GM18505 (cell line): ENCODE measurements around the gene ITK.
"Not testable (repeated sequence)": the region's sequence is repeated elsewhere in the genome, so short reads cannot be mapped to it uniquely, and the experiment has no call there.

Experiments used
- ATAC-seq: cut with Tn5 transposase; IDR thresholded peaks from one replicate; pipeline ENCODE4 v1.9.1; 2021; ENCODE audit not compliant: unreplicated experiment
- POLR2A ChIP-seq: IDR thresholded peaks from 4 replicates; pipeline ENCODE4 v1.6.1; 2011; ENCODE audit warnings: borderline replicate concordance; ENCODE audit not compliant: insufficient read depth, insufficient read length; ENCODE audit errors: extremely low read depth

ITK gene

DNA sequence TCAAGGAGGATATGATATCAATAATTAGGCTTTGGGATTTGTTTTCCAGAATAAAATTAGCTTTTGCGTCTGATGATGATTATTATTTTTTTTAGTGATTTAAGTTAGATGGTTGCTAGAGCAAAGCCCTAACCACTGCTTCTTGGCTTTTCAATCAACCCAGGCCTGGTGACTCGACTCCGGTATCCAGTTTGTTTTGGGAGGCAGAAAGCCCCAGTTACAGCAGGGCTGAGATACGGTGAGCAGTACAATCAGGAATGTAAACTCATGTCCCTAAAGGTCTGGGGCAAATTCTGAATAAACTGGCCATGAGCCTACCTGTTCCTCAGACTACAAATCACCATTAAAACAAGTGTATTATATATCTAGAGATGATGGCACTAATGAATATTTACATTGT is 60.8 kb downstream of the ITK start:
- no peak for ATAC-seq
- TF ChIP-seq POLR2A = no peak

- ATAC-seq = not testable (repeated sequence)
Observed at GRCh38 chr5:157244704-157245103, 64.1 kb downstream of the ITK start.

- TF ChIP-seq POLR2A = no peak
- no peak for ATAC-seq
Observed at GRCh38 chr5:157245476-157245875, 64.8 kb downstream of the ITK start.

GRCh38 chr5:157245886-157246285 is 65.2 kb downstream of the ITK start:
- ATAC-seq = no peak
- TF ChIP-seq POLR2A = no peak

- TF ChIP-seq POLR2A = no peak
- no peak for ATAC-seq
Observed at GRCh38 chr5:157247267-157247666, 66.6 kb downstream of the ITK start.

DNA sequence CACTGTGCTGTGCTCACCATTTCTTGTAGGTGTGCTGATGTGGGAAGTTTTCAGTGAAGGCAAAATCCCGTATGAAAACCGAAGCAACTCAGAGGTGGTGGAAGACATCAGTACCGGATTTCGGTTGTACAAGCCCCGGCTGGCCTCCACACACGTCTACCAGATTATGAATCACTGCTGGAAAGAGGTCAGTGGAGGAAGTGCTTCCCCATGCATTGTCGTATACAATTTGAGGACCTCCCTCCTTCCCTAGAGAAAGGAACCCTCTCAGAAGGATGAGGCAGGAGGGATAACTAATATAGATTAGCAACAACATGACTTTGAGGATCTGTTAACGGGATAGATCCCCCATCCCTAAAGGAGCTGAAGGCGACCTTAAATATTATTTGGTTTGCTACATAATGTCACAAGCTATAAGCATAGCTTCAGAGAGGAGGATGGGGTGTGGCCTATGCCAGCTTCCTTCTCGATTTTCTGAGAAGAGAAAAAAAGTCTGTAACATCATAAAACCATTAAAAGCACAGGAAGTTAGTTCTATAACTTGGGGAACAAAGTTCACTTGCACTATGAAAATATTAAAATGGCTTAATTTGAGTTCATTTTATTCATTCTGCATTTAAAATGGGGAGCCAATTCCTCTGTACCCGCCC is 68.3 kb downstream of the ITK start:
- no peak for TF ChIP-seq POLR2A
- ATAC-seq = no peak

GRCh38 chr5:157252711-157253465 is 72.2 kb downstream of the ITK start:
- TF ChIP-seq POLR2A = no peak
- peak; percentile 92 for ATAC-seq

DNA sequence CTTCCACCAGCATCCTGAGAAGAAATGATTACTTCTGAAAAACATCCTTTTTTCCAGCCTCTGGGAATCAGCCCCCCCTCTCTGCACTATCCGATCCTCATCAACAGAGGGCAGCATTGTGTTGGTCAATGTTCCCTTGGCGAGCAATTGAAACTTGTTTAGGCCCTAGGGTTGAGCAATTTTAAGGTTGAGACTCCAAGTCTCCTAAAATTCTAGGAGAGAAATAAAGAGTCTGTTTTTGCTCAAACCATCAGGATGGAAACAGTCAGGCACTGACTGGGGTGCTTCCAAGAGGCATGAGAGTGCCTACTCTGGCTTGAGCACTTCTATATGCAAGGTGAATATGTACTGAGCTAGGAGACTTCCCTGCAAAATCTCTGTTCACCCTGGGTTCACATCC is 72.9 kb downstream of the ITK start:
- peak; percentile 41 for ATAC-seq
- no peak for TF ChIP-seq POLR2A

GRCh38 chr5:157258450-157258849 is 77.8 kb downstream of the ITK start:
- no peak for TF ChIP-seq POLR2A

GRCh38 chr5:157259699-157260098 is 79.1 kb downstream of the ITK start:
- no peak for ATAC-seq
- TF ChIP-seq POLR2A = no peak

More at GRCh38 chr5:157258450-157258849, 77.8 kb downstream of the ITK start:
- ATAC-seq = no peak

GRCh38 chr5:157263496-157264090 is 83.0 kb downstream of the ITK start:
- no peak for ATAC-seq
- TF ChIP-seq POLR2A = no peak

DNA sequence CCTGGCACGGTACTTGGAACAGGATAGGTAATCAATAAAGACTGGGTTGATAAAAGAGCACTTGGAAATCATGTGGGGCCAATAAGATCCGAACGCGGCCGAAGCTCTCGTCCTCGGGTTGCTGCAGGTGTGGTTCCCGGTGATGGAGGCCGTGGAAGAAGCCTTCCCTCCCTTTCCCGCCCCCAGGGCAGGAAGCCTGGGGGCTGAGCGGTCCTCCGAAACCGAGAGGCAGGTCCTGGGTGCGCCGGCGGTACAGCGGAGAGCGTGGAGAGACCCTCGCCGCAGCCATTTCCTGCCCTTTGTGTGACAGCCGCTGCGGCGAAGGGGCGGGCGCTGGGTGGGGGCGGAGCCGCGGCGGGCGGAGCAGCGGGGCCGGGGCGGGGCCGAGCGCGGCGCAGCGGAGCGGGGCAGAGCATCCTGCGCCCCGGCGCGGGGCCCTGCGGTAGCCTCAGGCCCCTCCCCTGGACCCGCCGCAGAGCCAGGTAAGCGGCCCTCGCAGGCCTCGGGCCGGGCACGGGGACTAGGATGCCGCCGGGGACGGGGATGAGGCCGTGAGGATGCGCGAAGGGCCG is 85.2 kb downstream of the ITK start, which contains the start of gene CYFIP2:
TSS of gene CYFIP2 (plus strand) at position 410 of the 572 bp plus-strand sequence. CDS start 19,239 bp downstream, outside the sequence.
- TF ChIP-seq POLR2A = peak; percentile 59

GRCh38 chr5:157266286-157267007 is 85.8 kb downstream of the ITK start:
- peak; percentile 51 for ATAC-seq
- no peak for TF ChIP-seq POLR2A

More for the DNA sequence above, 85.2 kb downstream of the ITK start, which contains the start of gene CYFIP2:
- peak; percentile 90 for ATAC-seq
